Stimulated activated CD4-positive, alpha-beta T cell treated with anti-CD3 and anti-CD28 coated beads, Interleukin-12 subunit alpha, Interleukin-12 subunit beta, amount 100 ng/mL, for 24 hours (primary cell): ENCODE results near the gene C6orf120.

Experiments
- DNase-seq, 2 experiments: peaks; one replicate each; pipeline ENCODE4 v3.0.0-alpha.2; 2020; ENCODE audit warnings: low read depth in 2 of 2

C6orf120 gene

DNA sequence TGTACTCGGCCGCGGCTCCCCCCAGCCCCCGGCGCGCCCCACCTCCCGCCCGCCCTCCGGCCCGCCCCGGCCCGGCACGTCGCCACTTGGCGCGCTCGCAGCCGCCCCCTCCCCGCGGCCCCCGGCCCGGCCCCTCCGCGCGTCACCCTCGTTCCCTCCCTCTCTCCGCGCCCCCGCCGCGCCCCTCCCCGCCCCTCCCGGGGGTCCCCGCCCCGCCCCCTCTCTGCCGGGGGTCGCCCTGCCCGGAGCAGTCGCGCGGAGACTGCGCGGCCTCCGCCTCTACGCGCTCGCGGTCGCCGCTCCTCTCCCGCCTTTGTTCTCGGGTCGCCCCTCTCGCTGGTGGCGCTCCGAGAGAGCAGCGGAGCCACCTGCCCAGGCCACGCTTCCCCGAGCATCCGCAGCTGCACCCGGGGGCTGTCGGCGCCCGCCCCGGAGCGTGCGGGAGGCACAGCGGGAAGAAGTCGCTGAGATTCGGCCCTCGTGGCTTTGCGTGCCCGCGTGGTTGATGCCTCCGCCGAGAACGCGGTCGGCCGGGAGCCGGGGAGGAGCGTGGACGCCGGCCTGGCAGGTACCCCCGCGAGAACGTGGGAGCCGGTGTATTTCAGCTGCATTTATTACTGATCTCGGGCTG is 22.7 kb downstream of the C6orf120 start, which contains the start of gene PHF10:
Gene PHF10, minus strand, starts transcription at position 7 of the 631 bp plus-strand sequence. CDS start 569 bp downstream, outside the sequence.
- peak; percentile 57 to 64 for DNase-seq

DNA sequence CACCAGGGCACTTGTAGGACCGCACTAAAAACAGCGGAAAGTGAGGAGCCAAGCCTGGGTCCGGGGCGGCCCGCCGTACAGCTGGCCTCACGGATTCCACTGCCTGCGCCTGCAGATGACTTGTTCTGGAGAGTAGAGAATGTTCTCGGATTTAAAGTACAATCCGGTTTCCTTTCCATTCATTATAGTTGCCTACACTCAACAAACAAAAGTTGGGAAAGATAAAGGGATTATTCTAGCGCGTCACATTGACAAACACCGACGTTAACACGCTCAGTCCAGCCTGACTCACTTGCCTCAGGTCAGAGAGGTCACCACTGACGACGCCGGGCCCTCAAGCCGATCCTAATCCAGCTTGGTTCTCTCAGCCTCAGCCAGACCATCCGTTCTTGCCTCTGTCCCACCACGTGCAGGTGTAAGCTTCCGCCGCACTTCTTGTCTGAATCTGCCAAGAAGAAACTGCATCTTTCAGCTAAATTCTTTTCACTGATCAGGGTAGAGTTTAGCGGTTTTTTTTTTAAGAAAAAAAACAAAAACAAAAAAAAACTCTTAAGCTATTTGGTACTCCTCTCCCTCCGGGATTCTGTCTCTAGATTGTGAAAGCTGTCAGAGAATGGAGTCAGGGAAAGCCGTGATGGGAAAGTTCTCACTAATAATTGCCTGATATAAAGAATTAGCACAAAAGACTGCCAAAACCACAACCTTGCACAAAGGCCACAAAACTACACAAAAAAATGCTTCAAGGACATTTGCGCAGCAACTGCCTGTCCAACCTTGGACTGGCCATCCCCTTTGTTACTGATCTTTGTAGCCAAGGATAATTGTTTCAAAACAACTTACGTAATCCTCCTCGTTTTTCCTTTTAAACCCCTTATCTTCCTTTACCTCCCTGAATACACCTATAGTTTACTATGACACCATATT is 23.5 kb downstream of the C6orf120 start:
- peak in 1 of 2 experiments; percentile 2 for DNase-seq

DNA sequence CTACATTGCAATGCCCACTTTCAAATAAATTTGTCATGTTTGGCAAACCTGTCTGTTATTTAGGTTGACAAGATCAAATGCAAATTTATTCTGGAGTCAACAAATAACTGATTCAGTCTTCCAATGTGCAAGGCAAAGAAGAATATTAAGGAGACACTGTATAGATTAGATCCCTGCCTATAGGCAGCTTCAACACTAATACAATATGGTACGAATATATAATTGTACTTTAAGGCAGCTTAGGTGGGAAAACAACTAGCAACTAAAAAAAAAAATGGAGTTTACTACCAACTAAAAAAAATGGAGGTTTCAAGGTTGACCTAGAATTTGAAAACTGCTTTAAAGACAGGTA is 24.1 kb downstream of the C6orf120 start:
- no peak for DNase-seq

DNA sequence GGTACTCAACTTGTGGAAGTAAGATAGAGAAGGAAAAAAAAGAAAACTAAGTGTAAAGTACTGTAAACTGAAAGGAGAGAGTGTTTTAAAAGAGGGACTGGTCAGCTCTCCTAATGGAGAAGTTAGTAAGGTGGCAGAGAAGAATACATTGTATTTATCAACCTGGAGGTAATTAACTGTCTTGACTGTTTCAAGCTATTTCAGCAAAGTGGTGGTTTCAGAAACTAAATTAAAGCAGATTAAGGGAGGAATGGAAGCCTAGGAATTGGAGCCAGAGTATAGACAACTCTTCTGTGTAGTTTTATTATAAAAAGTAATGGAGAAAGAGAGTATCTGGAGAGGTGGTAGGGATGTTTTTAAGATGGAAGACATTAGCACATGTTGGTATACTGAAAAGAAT is 25.0 kb downstream of the C6orf120 start:
- DNase-seq: no peak

DNA sequence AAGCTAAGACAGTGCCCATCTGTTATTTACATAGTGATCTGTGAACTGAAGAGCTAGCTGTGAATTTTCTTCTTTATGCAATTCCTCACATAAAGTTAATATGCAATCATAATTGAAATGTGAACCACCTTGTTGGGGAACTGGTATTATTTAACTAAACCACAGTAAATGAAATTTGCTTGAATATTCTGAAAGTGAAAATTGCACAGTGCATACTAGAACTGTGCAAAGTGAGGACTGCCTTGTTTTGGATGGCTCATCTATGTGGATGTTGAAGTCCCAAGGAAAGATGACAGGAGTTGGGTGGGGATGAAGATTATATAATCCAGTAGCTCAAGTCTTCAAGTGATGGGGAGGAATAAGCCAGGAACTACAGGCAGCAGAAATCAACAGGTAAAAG is 28.0 kb downstream of the C6orf120 start:
- DNase-seq: no peak

DNA sequence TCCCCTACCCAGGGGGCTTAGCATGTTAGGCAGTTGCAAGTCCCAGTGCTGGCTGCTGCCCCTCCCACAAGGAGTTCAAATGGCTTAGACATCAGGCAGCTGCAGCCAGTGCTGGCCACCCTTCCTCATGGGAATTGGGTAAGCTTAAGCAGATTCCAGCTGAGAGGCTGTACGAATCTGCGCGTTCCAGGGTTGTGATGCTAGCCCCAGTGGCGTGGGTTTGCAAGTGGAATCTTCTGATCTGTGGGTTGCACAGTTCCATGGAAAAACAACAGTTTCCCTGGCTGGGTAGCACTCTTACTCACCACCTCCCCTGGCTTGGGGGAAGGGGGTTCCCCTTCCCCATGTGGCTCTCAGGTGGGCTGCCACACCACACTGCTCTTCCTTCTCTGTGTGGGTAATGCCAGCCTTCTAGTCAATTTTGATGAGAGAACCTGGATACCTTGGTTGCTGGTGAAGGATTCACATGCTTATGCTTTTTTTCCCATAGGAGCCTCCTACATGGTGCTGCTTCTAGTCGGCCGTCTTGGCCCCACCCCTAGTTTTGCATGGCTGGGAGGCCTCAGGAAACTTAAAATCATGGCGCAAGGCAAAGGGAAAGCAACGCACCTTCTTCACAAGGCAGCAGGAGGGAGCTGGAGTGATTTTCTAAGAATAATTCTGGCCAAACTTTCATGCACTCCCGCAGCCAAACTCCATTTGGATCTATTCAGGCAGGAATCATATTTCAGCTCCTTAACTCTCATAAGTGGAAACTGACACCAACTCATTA is 36.5 kb downstream of the C6orf120 start:
- DNase-seq: no peak

DNA sequence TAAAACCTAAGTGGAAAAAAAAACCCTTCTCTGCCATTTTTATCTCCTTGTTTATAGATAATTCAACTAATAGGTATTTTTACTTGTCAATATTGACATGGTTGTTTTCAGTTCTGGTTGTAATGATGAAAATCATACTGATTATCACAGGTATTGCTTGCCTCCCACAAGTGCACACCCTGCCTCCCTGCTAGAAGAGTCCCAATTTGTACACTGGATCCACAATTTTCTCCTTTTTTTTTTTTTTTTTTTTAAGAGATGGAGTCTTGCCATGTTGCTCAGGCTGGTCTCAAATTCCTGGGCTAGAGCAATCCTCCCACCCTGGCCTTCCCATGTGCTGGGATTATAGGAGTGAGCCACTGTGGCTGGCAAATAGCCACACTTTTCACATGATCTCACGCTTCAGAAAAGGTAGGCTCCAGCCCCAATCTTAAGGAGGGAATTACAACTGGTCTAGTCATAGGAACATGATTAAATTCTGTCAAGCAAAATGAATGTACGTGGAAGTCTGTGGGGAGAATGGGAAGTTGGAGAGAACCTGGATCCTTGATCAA is 37.1 kb downstream of the C6orf120 start:
- no peak for DNase-seq

DNA sequence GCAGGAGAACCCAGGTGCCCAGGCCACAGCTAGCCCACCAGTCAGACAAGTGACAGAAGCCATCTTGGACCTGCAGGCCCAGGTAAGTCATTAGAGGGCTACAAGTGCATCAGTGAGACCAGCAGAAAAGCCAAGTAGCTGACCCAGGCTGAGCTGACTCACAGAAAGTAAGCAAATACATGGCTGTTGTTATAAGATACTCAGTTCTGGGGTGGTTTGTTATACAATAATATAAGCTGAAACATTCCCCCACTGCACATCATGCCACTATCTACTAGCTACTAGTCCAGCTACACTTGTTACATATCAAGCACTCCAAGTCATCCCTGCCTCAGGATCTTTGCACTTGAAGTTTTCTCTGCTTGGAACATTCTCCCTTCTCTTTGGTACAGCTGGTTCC is 39.4 kb downstream of the C6orf120 start:
- DNase-seq: no peak

DNA sequence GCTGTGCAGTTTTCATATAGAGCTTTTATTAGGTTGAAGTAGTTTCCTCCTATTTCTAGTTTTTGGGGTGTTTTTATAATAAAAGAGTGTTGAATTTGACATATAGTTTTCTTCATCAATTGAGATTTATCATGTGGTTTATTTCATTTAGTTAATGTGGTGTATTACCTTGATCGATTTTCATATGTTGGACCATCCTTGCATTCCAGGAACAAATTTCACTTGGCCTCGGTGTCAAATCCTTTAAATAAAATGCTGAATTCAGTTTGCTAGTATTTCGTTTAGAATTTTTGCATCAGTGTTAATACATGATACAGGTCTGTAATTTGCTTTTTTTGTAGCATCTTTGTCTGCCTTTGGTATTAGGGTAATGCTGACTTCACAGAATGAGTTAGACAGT is 43.5 kb downstream of the C6orf120 start:
- no peak for DNase-seq

DNA sequence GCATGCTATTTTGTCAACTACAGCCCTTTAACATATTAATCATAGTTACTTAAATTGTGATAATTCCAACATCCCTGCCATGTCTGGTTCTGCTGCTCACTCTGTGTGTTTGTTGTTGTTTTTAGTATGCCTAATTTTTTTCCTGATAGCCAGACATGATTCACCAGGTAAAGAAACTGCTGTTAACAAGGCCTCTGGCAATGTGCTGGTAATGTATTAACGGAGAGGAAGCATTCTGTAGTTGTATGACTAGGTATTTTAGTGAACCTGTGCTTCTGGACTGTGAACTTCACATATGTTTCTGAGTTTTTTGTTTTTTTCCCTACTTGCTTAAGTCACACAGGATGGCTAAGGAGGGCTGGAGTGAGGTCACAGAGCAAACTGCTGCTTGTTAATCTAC is 44.6 kb downstream of the C6orf120 start:
- no peak for DNase-seq

DNA sequence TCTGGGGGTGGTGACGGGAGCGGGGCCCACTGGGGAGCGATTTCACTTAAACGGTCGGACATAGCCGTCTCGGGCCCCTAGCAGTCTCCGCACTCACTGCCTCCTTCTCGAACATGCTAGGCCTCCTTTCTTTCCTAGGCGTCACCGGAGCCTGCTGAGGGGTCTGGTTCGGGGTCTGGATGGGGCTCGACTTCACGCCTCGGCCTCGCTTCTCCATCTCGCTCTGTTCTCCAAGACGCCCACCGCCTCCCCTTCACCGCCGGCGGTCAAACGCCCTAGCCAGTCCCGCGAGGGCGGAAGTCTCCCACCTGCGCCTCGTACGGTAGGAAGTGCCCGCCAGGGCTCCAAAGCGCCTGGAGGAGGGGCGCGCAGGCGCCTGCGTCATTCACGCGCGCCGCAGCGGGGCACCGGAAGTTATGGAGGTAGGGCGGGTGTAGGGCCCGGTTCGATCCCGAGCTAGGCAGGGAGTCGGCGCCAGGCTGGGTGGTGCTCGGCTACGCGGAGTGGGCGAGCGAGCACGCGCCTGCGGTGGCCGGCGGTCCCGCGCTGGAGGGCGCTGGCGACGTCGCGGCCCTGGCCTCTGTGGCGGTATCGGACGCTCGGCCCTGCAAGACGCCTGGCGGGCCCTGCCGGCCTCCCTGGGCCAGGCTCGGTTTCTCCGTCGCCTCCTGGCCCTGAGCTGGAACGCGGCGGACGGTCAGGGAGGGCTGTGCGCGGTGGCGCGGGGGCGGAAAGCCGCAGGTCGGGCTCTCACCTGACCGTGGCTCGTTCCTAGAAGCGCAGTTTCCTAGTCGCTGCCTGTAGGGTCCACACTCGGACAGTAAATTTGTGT is 49.5 kb downstream of the C6orf120 start, which contains the start of the genes DYNLT2 and ERMARD:
Gene DYNLT2, minus strand, starts transcription at position 331 of the 832 bp plus-strand sequence. Its CDS starts 114 bp downstream, at position 217.
Gene ERMARD, plus strand, starts transcription at position 381 of the 832 bp plus-strand sequence. Its CDS starts 36 bp downstream, at position 417.
- DNase-seq: peak; percentile 88 to 93

DNA sequence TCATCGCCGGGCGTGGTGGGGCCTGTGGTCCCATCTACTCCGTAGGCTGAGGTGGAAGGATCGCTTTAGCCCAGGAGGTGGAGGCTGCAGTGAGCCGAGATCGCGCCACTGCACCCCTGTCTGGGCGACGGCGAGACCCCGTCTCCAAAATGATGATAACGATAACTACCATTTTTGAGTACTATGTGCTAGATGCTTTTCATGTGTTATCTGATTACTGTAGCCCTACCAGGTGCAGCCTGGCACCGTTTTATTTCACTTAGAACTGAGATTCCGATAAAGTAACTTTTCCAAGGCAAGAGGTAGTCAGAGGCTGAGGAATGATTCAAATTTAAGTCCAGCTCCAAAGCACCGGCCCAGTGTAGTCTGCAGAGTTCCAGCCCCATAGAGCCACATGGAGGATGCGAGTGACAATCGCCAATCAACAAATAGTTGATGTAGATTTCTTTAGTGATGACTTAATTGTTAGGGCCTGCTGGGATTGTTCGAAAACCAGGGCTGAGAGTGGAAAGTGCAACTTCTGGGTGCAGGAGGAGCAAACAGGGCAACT is 50.2 kb downstream of the C6orf120 start:
- DNase-seq: no peak
